OCI-LY1 (cell line): ENCODE results near the gene SLC35B2.

Experiments
- H2AFZ ChIP-seq: fragments of 200-600 bp; sonication (generic), shearing (Covaris generic); 2 replicates; pipeline ENCODE4 v1.6.0; 2014; ENCODE audit warnings: antibody characterized with exemption, mild to moderate bottlenecking, low read length
- H3F3A ChIP-seq: fragments of 200-600 bp; sonication (generic), shearing (Covaris generic); 2 replicates; pipeline ENCODE4 v1.6.0; 2014; ENCODE audit warnings: mild to moderate bottlenecking, antibody characterized with exemption, low read length, moderate library complexity; ENCODE audit not compliant: insufficient read depth
- H3K27ac ChIP-seq: fragments of 200-600 bp; sonication (generic); 2 replicates; pipeline ENCODE4 v1.5.1; 2014; ENCODE audit warnings: low read length, mixed run types, mild to moderate bottlenecking, low read depth; ENCODE audit not compliant: poor library complexity, severe bottlenecking
- H3K27me3 ChIP-seq: fragments of 200-600 bp; sonication (generic); 2 replicates; pipeline ENCODE4 v1.6.0; 2014; ENCODE audit warnings: antibody characterized with exemption, mild to moderate bottlenecking, low read length, moderate library complexity; ENCODE audit not compliant: insufficient read depth
- H3K36me3 ChIP-seq: fragments of 200-600 bp; sonication (generic); 2 replicates; pipeline ENCODE4 v1.6.1; 2014; ENCODE audit warnings: mild to moderate bottlenecking, antibody characterized with exemption, low read length, moderate library complexity, mixed read lengths; ENCODE audit not compliant: insufficient read depth
- H3K4me1 ChIP-seq: fragments of 200-600 bp; sonication (generic); 2 replicates; pipeline ENCODE4 v1.5.1; 2014; ENCODE audit warnings: mild to moderate bottlenecking, low read length, moderate library complexity; ENCODE audit not compliant: insufficient read depth, severe bottlenecking
- H3K4me2 ChIP-seq: fragments of 200-600 bp; sonication (generic), shearing (Covaris generic); 2 replicates; pipeline ENCODE4 v1.6.1; 2014; ENCODE audit warnings: low read length
- H3K4me3 ChIP-seq: fragments of 200-600 bp; sonication (generic); 2 replicates; pipeline ENCODE4 v1.5.1; 2014; ENCODE audit warnings: low read length, low read depth, mild to moderate bottlenecking, mixed read lengths; ENCODE audit not compliant: poor library complexity, severe bottlenecking
- H3K79me2 ChIP-seq: fragments of 200-600 bp; shearing (Covaris generic); 2 replicates; pipeline ENCODE4 v1.6.1; 2016; ENCODE audit warnings: mixed run types, low read length, mixed read lengths; ENCODE audit not compliant: insufficient read depth
- H3K9ac ChIP-seq: fragments of 200-600 bp; sonication (generic), shearing (Covaris generic); 2 replicates; pipeline ENCODE4 v1.6.1; 2014; ENCODE audit warnings: mild to moderate bottlenecking, low read length, mixed read lengths
- H3K9me2 ChIP-seq: fragments of 200-600 bp; sonication (generic), shearing (Covaris generic); 2 replicates; pipeline ENCODE4 v1.6.1; 2014; ENCODE audit warnings: low read depth, mild to moderate bottlenecking, low read length, mixed read lengths
- H3K9me3 ChIP-seq: fragments of 200-600 bp; shearing (Covaris generic); 2 replicates; pipeline ENCODE4 v1.6.1; 2014; ENCODE audit warnings: low read length, mixed read lengths
- H4K20me1 ChIP-seq: fragments of 200-600 bp; sonication (generic), shearing (Covaris generic); 2 replicates; pipeline ENCODE4 v1.6.0; 2016; ENCODE audit warnings: mild to moderate bottlenecking, low read length; ENCODE audit not compliant: insufficient read depth
- CTCF ChIP-seq: fragments of 200-600 bp; sonication (generic), shearing (Covaris generic); IDR thresholded peaks from 2 replicates; pipeline ENCODE4 v1.5.1; 2017; ENCODE audit warnings: mild to moderate bottlenecking, antibody characterized with exemption, low read length, moderate library complexity, mixed read lengths
- EZH2 ChIP-seq: fragments of 200-600 bp; sonication (generic), shearing (Covaris generic); IDR thresholded peaks from 2 replicates; pipeline ENCODE4 v1.8.0; 2017; ENCODE audit warnings: borderline replicate concordance, mixed run types, mild to moderate bottlenecking, antibody characterized with exemption, low read length, moderate library complexity, mixed read lengths

Gene SLC35B2, protein sequence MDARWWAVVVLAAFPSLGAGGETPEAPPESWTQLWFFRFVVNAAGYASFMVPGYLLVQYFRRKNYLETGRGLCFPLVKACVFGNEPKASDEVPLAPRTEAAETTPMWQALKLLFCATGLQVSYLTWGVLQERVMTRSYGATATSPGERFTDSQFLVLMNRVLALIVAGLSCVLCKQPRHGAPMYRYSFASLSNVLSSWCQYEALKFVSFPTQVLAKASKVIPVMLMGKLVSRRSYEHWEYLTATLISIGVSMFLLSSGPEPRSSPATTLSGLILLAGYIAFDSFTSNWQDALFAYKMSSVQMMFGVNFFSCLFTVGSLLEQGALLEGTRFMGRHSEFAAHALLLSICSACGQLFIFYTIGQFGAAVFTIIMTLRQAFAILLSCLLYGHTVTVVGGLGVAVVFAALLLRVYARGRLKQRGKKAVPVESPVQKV

GRCh38 chr6:44257025-44257752 lies at the start of gene SLC35B2:
TSS of gene SLC35B2 (minus strand) at chr6:44257528. CDS start at chr6:44257410, 118 bp downstream.
- Histone ChIP-seq H3K9me3 (no peaks in the 10 kb centered on the region), H3F3A (peaks cover 26% of the 10 kb centered on the region), H3K27me3 (no peaks in the 10 kb centered on the region), H4K20me1 (no peaks in the 10 kb centered on the region), H3K9me2 (no peaks in the 10 kb centered on the region), H3K4me1 (peaks cover 61% of the 10 kb centered on the region), H2AFZ (peak within 1 kb of the TSS; percentile 66; the same call in 1 of the 2 replicates), H3K9ac (peak within 1 kb of the TSS; percentile 85), H3K36me3 (peaks cover 54% of the 10 kb centered on the region), H3K79me2 (no peaks in the 10 kb centered on the region), H3K4me3 (peak within 1 kb of the TSS; percentile 95), H3K4me2 (peak within 1 kb of the TSS; percentile 95), H3K27ac (peak within 1 kb of the TSS; percentile 77)
- TF ChIP-seq EZH2 (no peak), CTCF (peak; percentile 63)

GRCh38 chr6:44306710-44307109 lies 49.4 kb upstream of the SLC35B2 start:
- peaks cover 86% of the 10 kb centered on the region for H3K36me3 ChIP-seq

GRCh38 chr6:44305200-44305725 lies 47.9 kb upstream of the SLC35B2 start:
- H3K4me3 ChIP-seq, result no peak overlapping the region

More at GRCh38 chr6:44306710-44307109, 49.4 kb upstream of the SLC35B2 start:
- Histone ChIP-seq H3K4me1 (peaks cover 2% of the 10 kb centered on the region), H3K79me2 (no peaks in the 10 kb centered on the region), H3K9me2 (no peaks in the 10 kb centered on the region), H3K9ac (no peak overlapping the region), H3K27me3 (no peaks in the 10 kb centered on the region), H3K9me3 (no peaks in the 10 kb centered on the region), H3K4me3 (no peak overlapping the region), H4K20me1 (no peaks in the 10 kb centered on the region), H3K27ac (no peak overlapping the region), H2AFZ (no peak overlapping the region), H3F3A (no peaks in the 10 kb centered on the region), H3K4me2 (no peak overlapping the region)
- TF ChIP-seq CTCF, result no peak
- no peak for TF ChIP-seq EZH2

More at GRCh38 chr6:44305200-44305725, 47.9 kb upstream of the SLC35B2 start:
- H4K20me1 ChIP-seq, result no peaks in the 10 kb centered on the region
- H3K79me2 ChIP-seq, result no peaks in the 10 kb centered on the region
- no peak overlapping the region for H2AFZ ChIP-seq
- H3K27me3 ChIP-seq, result no peaks in the 10 kb centered on the region
- H3K4me1 ChIP-seq, result no peaks in the 10 kb centered on the region
- no peaks in the 10 kb centered on the region for H3K9me3 ChIP-seq
- H3F3A ChIP-seq, result no peaks in the 10 kb centered on the region
- peaks cover 85% of the 10 kb centered on the region for H3K36me3 ChIP-seq
- H3K9ac ChIP-seq, result no peak overlapping the region
- no peak overlapping the region for H3K4me2 ChIP-seq
- H3K27ac ChIP-seq, result no peak overlapping the region
- TF ChIP-seq CTCF (no peak), EZH2 (no peak)
- H3K9me2 ChIP-seq, result no peaks in the 10 kb centered on the region
